Measurements from ENCODE around the gene CCL3. TPM values are rescaled to one million over a fixed set of nuclear protein-coding genes. Genes with fewer than 3 reads are reported as not detected.

CCL3 gene
- total RNA-seq, 1 experiment from 2014 or later: not detected

GRCh38 chr17:36055921-36056520, 33.9 kb downstream of the CCL3 start:
- Histone ChIP-seq H3F3A (ENCODE audit: low read length, unreplicated experiment) (no peaks in the 10 kb centered on the region), H3K27ac (ENCODE audit: low read length) (no peak overlapping the region), H3K4me2 (ENCODE audit: low read length) (no peak overlapping the region), H3K9me3 (ENCODE audit: low read length) (no peaks in the 10 kb centered on the region), H3K9ac (ENCODE audit: low read length) (no peak overlapping the region), H3K4me1 (ENCODE audit: insufficient read depth, low read length) (no peaks in the 10 kb centered on the region), H3K36me3 (ENCODE audit: low read depth, low read length) (no peaks in the 10 kb centered on the region), H3K9me2 (replicated peaks; ENCODE audit: low read length) (no peaks in the 10 kb centered on the region), H4K20me1 (ENCODE audit: low read length) (no peaks in the 10 kb centered on the region), H3K79me2 (ENCODE audit: low read length) (no peaks in the 10 kb centered on the region), H3K4me3 (ENCODE audit: low read length) (no peak overlapping the region), H2AFZ (ENCODE audit: low read length) (no peak overlapping the region), H3K27me3 (ENCODE audit: low read length) (peaks cover 12% of the 10 kb centered on the region; the same call in 1 of the 2 replicates)
- BruUV-seq (replicated peaks): no TSS peak
- CTCF ChIA-PET: no interaction called here
- DNase-seq (no peak), ATAC-seq (no peak)
- no peak for TF ChIP-seq EZH2phosphoT487 (IDR thresholded peaks at IDR 0.05; ENCODE audit: borderline replicate concordance, low read length)
- no peak for TF ChIP-seq EZH2 (IDR thresholded peaks at IDR 0.05; ENCODE audit: low read length, unreplicated experiment)
- TF ChIP-seq CTCF (conservative IDR thresholded peaks at IDR 0.05; ENCODE audit: low read depth, low read length): no peak
- POLR2A ChIA-PET (ENCODE audit: unreplicated experiment): no interaction called here
- intact Hi-C loops (cut with micrococcal nuclease): no loop called here

GRCh38 chr17:36055171-36055570, 34.8 kb downstream of the CCL3 start:
- TF ChIP-seq CTCF (conservative IDR thresholded peaks at IDR 0.05; ENCODE audit: low read depth, low read length) (no peak), EZH2phosphoT487 (IDR thresholded peaks at IDR 0.05; ENCODE audit: borderline replicate concordance, low read length) (no peak), EZH2 (IDR thresholded peaks at IDR 0.05; ENCODE audit: low read length, unreplicated experiment) (no peak)
- Histone ChIP-seq H3K9me2 (replicated peaks; ENCODE audit: low read length) (no peaks in the 10 kb centered on the region), H3K79me2 (ENCODE audit: low read length) (no peaks in the 10 kb centered on the region), H3K9me3 (ENCODE audit: low read length) (no peaks in the 10 kb centered on the region), H3K27me3 (ENCODE audit: low read length) (peaks cover 9% of the 10 kb centered on the region; the same call in 1 of the 2 replicates), H3F3A (ENCODE audit: low read length, unreplicated experiment) (no peaks in the 10 kb centered on the region), H3K36me3 (ENCODE audit: low read depth, low read length) (no peaks in the 10 kb centered on the region), H4K20me1 (ENCODE audit: low read length) (no peaks in the 10 kb centered on the region), H3K4me2 (ENCODE audit: low read length) (no peak overlapping the region), H3K4me1 (ENCODE audit: insufficient read depth, low read length) (no peaks in the 10 kb centered on the region), H3K27ac (ENCODE audit: low read length) (no peak overlapping the region), H3K4me3 (ENCODE audit: low read length) (no peak overlapping the region), H3K9ac (ENCODE audit: low read length) (no peak overlapping the region), H2AFZ (ENCODE audit: low read length) (no peak overlapping the region)
- DNase-seq (no peak), ATAC-seq (no peak)
- BruUV-seq (replicated peaks): no TSS peak
- ChIA-PET POLR2A (ENCODE audit: unreplicated experiment) (no interaction called here), CTCF (no interaction called here)
- intact Hi-C loops (cut with micrococcal nuclease): no loop called here

- ChIA-PET POLR2A (ENCODE audit: unreplicated experiment) (no interaction called here), CTCF (no interaction called here)
- ATAC-seq: no peak
- Histone ChIP-seq H3F3A (ENCODE audit: low read length, unreplicated experiment) (no peaks in the 10 kb centered on the region), H3K4me3 (ENCODE audit: low read length) (no peak overlapping the region), H3K4me1 (ENCODE audit: insufficient read depth, low read length) (no peaks in the 10 kb centered on the region), H3K79me2 (ENCODE audit: low read length) (no peaks in the 10 kb centered on the region), H3K9me3 (ENCODE audit: low read length) (no peaks in the 10 kb centered on the region), H3K4me2 (ENCODE audit: low read length) (no peak overlapping the region), H2AFZ (ENCODE audit: low read length) (no peak overlapping the region), H3K9me2 (replicated peaks; ENCODE audit: low read length) (no peaks in the 10 kb centered on the region), H4K20me1 (ENCODE audit: low read length) (no peaks in the 10 kb centered on the region), H3K27ac (ENCODE audit: low read length) (no peak overlapping the region), H3K36me3 (ENCODE audit: low read depth, low read length) (no peaks in the 10 kb centered on the region), H3K27me3 (ENCODE audit: low read length) (no peaks in the 10 kb centered on the region), H3K9ac (ENCODE audit: low read length) (no peak overlapping the region)
- TF ChIP-seq EZH2 (IDR thresholded peaks at IDR 0.05; ENCODE audit: low read length, unreplicated experiment) (no peak), EZH2phosphoT487 (IDR thresholded peaks at IDR 0.05; ENCODE audit: borderline replicate concordance, low read length) (no peak), CTCF (conservative IDR thresholded peaks at IDR 0.05; ENCODE audit: low read depth, low read length) (no peak)
- intact Hi-C loops (cut with micrococcal nuclease): no loop called here
- BruUV-seq (replicated peaks): no TSS peak
- no peak for DNase-seq
Measured at GRCh38 chr17:36049643-36050042, 40.3 kb downstream of the CCL3 start.

Data from PC-3 (cell line).